Right lobe of liver (tissue), 4 donors: ENCODE measurements around the gene PFKM.

ENCODE experiments used
- POLR2A ChIP-seq: fragments of 450-650 bp; IDR thresholded peaks from one replicate; pipeline ENCODE4 v1.6.1; 2017; ENCODE audit warnings: antibody characterized with exemption, mild to moderate bottlenecking
- TF ChIP-seq, protein P1 (sequence below), 4 donors: fragments of 200-600 bp in 3 of 4; fragments of 450-650 bp in 1 of 4; IDR thresholded peaks; one replicate each; pipeline versions ENCODE4 v1.5.1 to v1.8.0; 2016 to 2022; ENCODE audit warnings: antibody characterized with exemption in 4 of 4, mild to moderate bottlenecking in 2 of 4
- donor health status: DM: no; HTN: no; CAD: no.
- donor health status: DM: no; HTN: no; CAD: no.
- donor health status: DM: no; HTN: yes; CAD: no.

DNA sequence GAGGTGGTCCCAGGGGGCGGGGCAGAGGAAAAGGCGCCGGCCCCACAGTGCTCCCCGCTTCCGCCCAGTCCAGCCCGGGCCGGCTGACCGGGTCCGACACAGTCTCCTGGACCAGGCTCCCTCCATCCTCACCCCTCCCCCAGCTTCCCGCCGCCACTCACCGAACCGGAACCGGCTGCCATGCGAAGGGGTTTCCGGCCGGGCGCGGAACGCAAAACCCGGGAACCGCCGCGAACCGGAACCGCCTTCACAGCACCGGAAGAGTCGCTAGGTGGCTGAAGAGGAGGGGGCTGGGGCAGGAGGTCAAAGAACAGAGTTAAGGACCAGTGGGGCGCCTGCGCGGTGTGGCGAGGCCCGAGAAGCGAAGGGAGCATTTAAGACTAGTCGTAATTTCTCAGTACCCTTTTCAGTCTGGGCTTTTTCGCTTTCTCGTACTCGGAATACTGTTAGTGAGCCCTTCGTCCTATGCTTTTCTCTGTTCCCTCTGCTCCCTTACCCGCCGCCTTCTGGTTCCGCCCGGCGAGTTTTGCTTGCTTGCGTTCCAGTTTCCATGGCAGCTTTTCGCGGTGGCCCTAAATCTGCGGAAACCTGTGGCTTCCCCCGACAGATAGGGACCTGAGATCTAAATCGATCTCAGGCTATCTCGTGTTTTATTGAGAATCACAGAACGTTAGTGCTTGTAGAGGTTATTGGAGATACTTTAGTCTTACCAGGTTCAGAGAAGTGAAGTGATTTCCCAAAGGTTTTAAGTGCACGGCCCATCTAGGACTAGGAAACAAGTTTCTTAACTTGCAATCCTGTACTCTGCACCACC, 13.1 kb upstream of the PFKM start, which contains the start of gene SENP1:
- TF ChIP-seq, protein P1, sequence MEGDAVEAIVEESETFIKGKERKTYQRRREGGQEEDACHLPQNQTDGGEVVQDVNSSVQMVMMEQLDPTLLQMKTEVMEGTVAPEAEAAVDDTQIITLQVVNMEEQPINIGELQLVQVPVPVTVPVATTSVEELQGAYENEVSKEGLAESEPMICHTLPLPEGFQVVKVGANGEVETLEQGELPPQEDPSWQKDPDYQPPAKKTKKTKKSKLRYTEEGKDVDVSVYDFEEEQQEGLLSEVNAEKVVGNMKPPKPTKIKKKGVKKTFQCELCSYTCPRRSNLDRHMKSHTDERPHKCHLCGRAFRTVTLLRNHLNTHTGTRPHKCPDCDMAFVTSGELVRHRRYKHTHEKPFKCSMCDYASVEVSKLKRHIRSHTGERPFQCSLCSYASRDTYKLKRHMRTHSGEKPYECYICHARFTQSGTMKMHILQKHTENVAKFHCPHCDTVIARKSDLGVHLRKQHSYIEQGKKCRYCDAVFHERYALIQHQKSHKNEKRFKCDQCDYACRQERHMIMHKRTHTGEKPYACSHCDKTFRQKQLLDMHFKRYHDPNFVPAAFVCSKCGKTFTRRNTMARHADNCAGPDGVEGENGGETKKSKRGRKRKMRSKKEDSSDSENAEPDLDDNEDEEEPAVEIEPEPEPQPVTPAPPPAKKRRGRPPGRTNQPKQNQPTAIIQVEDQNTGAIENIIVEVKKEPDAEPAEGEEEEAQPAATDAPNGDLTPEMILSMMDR (IDR thresholded peaks at IDR 0.05) = peak in 2 of 4 donors; percentile 6 to 32
- peak; percentile 47 for TF ChIP-seq POLR2A
